ENCODE measurements around the gene LMAN2.
"Not testable (repeated sequence)": the region's sequence is repeated elsewhere in the genome, so short reads cannot be mapped to it uniquely, and the experiment has no call there.

LMAN2 gene

GRCh38 chr5:177310332-177310731 is 41.1 kb downstream of the LMAN2 start:
- Histone ChIP-seq H3K4me2 (peak overlapping the region; percentile 96 to 100 (median 99)), H3K27ac (peak overlapping the region in 10 of 11 experiments; percentile 95 to 100 (median 98); a peak in 20 of 22 replicates), H3K27me3 (no peaks in the 10 kb centered on the region), H3K9ac (peak overlapping the region; percentile 60 to 98 (median 96); a peak in 21 of 22 replicates), H3K36me3 (peaks cover 12 to 42% (median 24%) of the 10 kb centered on the region in 11 experiments), H3K4me1 (peaks cover 69 to 80% (median 74%) of the 10 kb centered on the region in 10 experiments), H3K9me3 (replicated peaks in 1 of 11) (no peaks in the 10 kb centered on the region), H4K20me1 (peaks cover 15 to 61% (median 26%) of the 10 kb centered on the region in 11 experiments; a peak in 17 of 22 replicates), H3K4me3 (peak overlapping the region; percentile 35 to 97 (median 91))
- TF ChIP-seq Cebpa-rat (IDR thresholded peaks at IDR 0.05): no peak

GRCh38 chr5:177309351-177310191 is 41.9 kb downstream of the LMAN2 start:
- Histone ChIP-seq H3K27ac (peak overlapping the region; percentile 92 to 100 (median 98); a peak in 21 of 22 replicates), H3K4me1 (peaks cover 73 to 81% (median 78%) of the 10 kb centered on the region in 10 experiments), H3K4me3 (peak overlapping the region; percentile 35 to 97 (median 91)), H3K27me3 (no peaks in the 10 kb centered on the region), H3K4me2 (peak overlapping the region; percentile 96 to 100 (median 99)), H4K20me1 (peaks cover 12 to 63% (median 26%) of the 10 kb centered on the region in 11 experiments; a peak in 17 of 22 replicates), H3K9ac (peak overlapping the region; percentile 89 to 98 (median 96); a peak in 21 of 22 replicates), H3K36me3 (peaks cover 18 to 49% (median 32%) of the 10 kb centered on the region in 11 experiments), H3K9me3 (replicated peaks in 1 of 11) (no peaks in the 10 kb centered on the region)
- TF ChIP-seq Cebpa-rat (IDR thresholded peaks at IDR 0.05): no peak

- H3K4me1 ChIP-seq: peaks cover 70 to 81% (median 78%) of the 10 kb centered on the region in 10 experiments
- H3K27ac ChIP-seq: peak overlapping the region; percentile 92 to 100 (median 98)
Measured at GRCh38 chr5:177308740-177309139, 42.7 kb downstream of the LMAN2 start.

GRCh38 chr5:177307544-177308363 is 43.7 kb downstream of the LMAN2 start:
- Histone ChIP-seq H3K27ac (peak overlapping the region; percentile 92 to 100 (median 98)), H3K9ac (peak overlapping the region; percentile 89 to 98 (median 96)), H3K27me3 (no peaks in the 10 kb centered on the region), H3K4me1 (peaks cover 60 to 76% (median 68%) of the 10 kb centered on the region in 10 experiments), H4K20me1 (peaks cover 5 to 64% (median 26%) of the 10 kb centered on the region in 11 experiments; a peak in 17 of 22 replicates), H3K36me3 (peaks cover 18 to 55% (median 38%) of the 10 kb centered on the region in 11 experiments), H3K9me3 (replicated peaks in 1 of 11) (no peaks in the 10 kb centered on the region), H3K4me3 (peak overlapping the region; percentile 77 to 97 (median 92)), H3K4me2 (peak overlapping the region; percentile 96 to 100 (median 99))
- no peak for TF ChIP-seq Cebpa-rat (IDR thresholded peaks at IDR 0.05)

More at GRCh38 chr5:177308740-177309139, 42.7 kb downstream of the LMAN2 start:
- H3K36me3 ChIP-seq: peaks cover 18 to 55% (median 38%) of the 10 kb centered on the region in 11 experiments
- peak overlapping the region; percentile 96 to 100 (median 99) for H3K4me2 ChIP-seq
- TF ChIP-seq Cebpa-rat (IDR thresholded peaks at IDR 0.05): no peak
- H4K20me1 ChIP-seq: peaks cover 9 to 68% (median 28%) of the 10 kb centered on the region in 11 experiments; a peak in 17 of 22 replicates
- no peaks in the 10 kb centered on the region for H3K9me3 ChIP-seq (replicated peaks in 1 of 11)
- H3K27me3 ChIP-seq: no peaks in the 10 kb centered on the region
- peak overlapping the region in 9 of 10 experiments; percentile 1 to 97 (median 91); a peak in 16 of 20 replicates for H3K4me3 ChIP-seq
- peak overlapping the region; percentile 89 to 98 (median 96) for H3K9ac ChIP-seq

- peak overlapping the region; percentile 92 to 100 (median 98) for H3K27ac ChIP-seq
- peak overlapping the region; percentile 77 to 97 (median 92) for H3K4me3 ChIP-seq
- peak; percentile 90 to 97 (median 95) for TF ChIP-seq Cebpa-rat (IDR thresholded peaks at IDR 0.05)
- no peaks in the 10 kb centered on the region for H3K27me3 ChIP-seq
- H3K36me3 ChIP-seq: peaks cover 21 to 61% (median 41%) of the 10 kb centered on the region in 11 experiments
- H3K4me2 ChIP-seq: peak overlapping the region; percentile 96 to 100 (median 99)
- H3K4me1 ChIP-seq: peaks cover 65 to 81% (median 69%) of the 10 kb centered on the region in 10 experiments
- peak overlapping the region; percentile 89 to 98 (median 96) for H3K9ac ChIP-seq
- H4K20me1 ChIP-seq: peaks cover 0 to 64% (median 26%) of the 10 kb centered on the region in 11 experiments; a peak in 17 of 22 replicates
- H3K9me3 ChIP-seq (replicated peaks in 1 of 11): no peaks in the 10 kb centered on the region
Measured at GRCh38 chr5:177306674-177307543, 44.6 kb downstream of the LMAN2 start.

GRCh38 chr5:177306103-177306640 is 45.3 kb downstream of the LMAN2 start:
- Histone ChIP-seq H3K27ac (peak overlapping the region; percentile 90 to 100 (median 98)), H3K9ac (peak overlapping the region; percentile 89 to 98 (median 96)), H3K4me1 (peaks cover 70 to 88% (median 74%) of the 10 kb centered on the region in 10 experiments), H4K20me1 (peaks cover 0 to 68% (median 26%) of the 10 kb centered on the region in 11 experiments; a peak in 17 of 22 replicates), H3K4me3 (peak overlapping the region in 9 of 10 experiments; percentile 91 to 97 (median 92); a peak in 19 of 20 replicates), H3K4me2 (peak overlapping the region; percentile 96 to 100 (median 99)), H3K36me3 (peaks cover 28 to 68% (median 46%) of the 10 kb centered on the region in 11 experiments)
- H3K27me3 ChIP-seq; H3K9me3 ChIP-seq (replicated peaks in 1 of 11): not testable (repeated sequence)

GRCh38 chr5:177304392-177305119 is 46.9 kb downstream of the LMAN2 start:
- Histone ChIP-seq H3K4me3 (peak overlapping the region; percentile 87 to 97 (median 92)), H3K9me3 (replicated peaks in 1 of 11) (no peaks in the 10 kb centered on the region), H3K9ac (peak overlapping the region; percentile 89 to 98 (median 96)), H3K36me3 (peaks cover 31 to 63% (median 47%) of the 10 kb centered on the region in 11 experiments), H4K20me1 (peaks cover 0 to 62% (median 15%) of the 10 kb centered on the region in 11 experiments; a peak in 12 of 22 replicates), H3K4me2 (peak overlapping the region; percentile 96 to 100 (median 99)), H3K27me3 (no peaks in the 10 kb centered on the region), H3K27ac (peak overlapping the region; percentile 90 to 100 (median 98)), H3K4me1 (peaks cover 69 to 90% (median 74%) of the 10 kb centered on the region in 10 experiments)
- no peak for TF ChIP-seq Cebpa-rat (IDR thresholded peaks at IDR 0.05)
